ENCODE results near the gene LSS. TPM values are rescaled to one million over a fixed set of nuclear protein-coding genes. Genes with fewer than 3 reads are reported as not detected.

LSS gene
- total and polyA plus RNA-seq, 2 of the 8 experiments (the other 6 are each of a cell fraction or from before 2014, with no cell fraction given): 96.1 to 123 TPM

DNA sequence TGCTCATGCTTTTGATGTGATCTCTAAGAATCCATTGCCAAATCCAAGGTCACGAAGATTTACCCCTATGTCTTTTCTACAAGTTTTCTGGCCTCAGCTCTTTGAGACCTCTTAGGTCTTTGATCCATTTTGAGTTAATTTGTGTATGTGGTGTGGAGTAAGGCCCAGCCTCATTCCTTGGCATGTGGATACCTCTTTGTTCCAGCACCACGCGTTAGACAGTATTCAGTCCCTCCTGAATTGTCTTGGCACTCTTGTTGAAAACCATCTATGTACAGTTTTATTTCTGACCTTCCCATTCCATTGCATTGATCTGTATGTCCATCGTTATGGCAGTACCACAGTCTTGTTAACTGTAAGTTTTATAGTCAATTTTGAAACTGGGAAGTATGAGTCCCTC, 65.2 kb downstream of the LSS start (continued):
- no peak for TF ChIP-seq KDM5A (IDR thresholded peaks at IDR 0.05; ENCODE audit: low read length)
- TF ChIP-seq RBBP5 (IDR thresholded peaks at IDR 0.05; ENCODE audit: borderline replicate concordance, low read depth, low read length): no peak
- TF ChIP-seq SIN3A (conservative IDR thresholded peaks at IDR 0.05 in 1 of 2, IDR thresholded peaks at IDR 0.05 in 1 of 2; ENCODE audit: low read depth in 1 of 2, low read length in 2 of 2): no peak
- TF ChIP-seq GTF2F1 (IDR thresholded peaks at IDR 0.05; ENCODE audit: borderline replicate concordance, low read depth, low read length): no peak
- TF ChIP-seq YY1 (IDR thresholded peaks at IDR 0.05; ENCODE audit: low read depth, low read length): no peak
- TF ChIP-seq, protein P1, sequence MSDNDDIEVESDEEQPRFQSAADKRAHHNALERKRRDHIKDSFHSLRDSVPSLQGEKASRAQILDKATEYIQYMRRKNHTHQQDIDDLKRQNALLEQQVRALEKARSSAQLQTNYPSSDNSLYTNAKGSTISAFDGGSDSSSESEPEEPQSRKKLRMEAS (IDR thresholded peaks at IDR 0.05): no peak

Measured in H1 (cell line).